PC-9 (cell line): ENCODE results near the gene NTM. TPM values are rescaled to one million over a fixed set of nuclear protein-coding genes. Genes with fewer than 3 reads are reported as not detected.

Source experiments
- BruUV-seq: library from RNA; stranded (reverse); fragments of 400-500 nt; replicated peaks from 2 replicates; lab custom pipeline; 2021; lab: Mats Ljungman, UMichigan
- CTCF ChIA-PET: fragments of 300-600 bp; sonication (Branson Sonifier 250); formaldehyde crosslinking; loops from one replicate; lab custom pipeline; 2022; ENCODE audit warnings: antibody characterized with exemption; lab: Charles Lee
- POLR2A ChIA-PET: fragments of 300-600 bp; sonication (Branson Sonifier 250); formaldehyde crosslinking; loops from one replicate; lab custom pipeline; 2022; ENCODE audit warnings: antibody characterized with exemption; ENCODE audit not compliant: unreplicated experiment; lab: Charles Lee
- DNase-seq, 2 experiments: peaks; one replicate each; pipeline versions ENCODE4 v3.0.0 to v3.0.0-alpha.2; 2015 to 2022; ENCODE audit warnings: mixed read lengths in 1 of 2
- H2AFZ ChIP-seq: fragments of 200-600 bp; sonication (generic); 2 replicates; pipeline ENCODE4 v1.8.1; 2017; ENCODE audit warnings: antibody characterized with exemption
- H3F3A ChIP-seq: fragments of 200-600 bp; sonication (generic); 2 replicates; pipeline ENCODE4 v1.8.1; 2017; ENCODE audit warnings: antibody characterized with exemption, mild to moderate bottlenecking, low read depth; ENCODE audit not compliant: insufficient read depth
- H3K27ac ChIP-seq: fragments of 200-600 bp; sonication (generic); 2 replicates; pipeline ENCODE4 v1.6.1; 2016; ENCODE audit warnings: mixed run types
- H3K27me3 ChIP-seq: fragments of 200-600 bp; sonication (generic); 2 replicates; pipeline ENCODE4 v1.6.1; 2016; ENCODE audit warnings: low read depth, mixed run types; ENCODE audit not compliant: insufficient read depth
- H3K36me3 ChIP-seq: fragments of 200-600 bp; sonication (generic); 2 replicates; pipeline ENCODE4 v1.6.1; 2016; ENCODE audit warnings: low read depth, mixed run types
- H3K4me1 ChIP-seq: fragments of 200-600 bp; sonication (generic); replicated peaks from 2 replicates; pipeline ENCODE4 v1.6.1; 2016; ENCODE audit warnings: mixed run types; ENCODE audit not compliant: insufficient read depth
- H3K4me2 ChIP-seq: fragments of 200-600 bp; sonication (generic); 2 replicates; pipeline ENCODE4 v1.6.1; 2017; ENCODE audit warnings: mixed run types
- H3K4me3 ChIP-seq: fragments of 200-600 bp; sonication (generic); 2 replicates; pipeline ENCODE4 v1.6.1; 2016; ENCODE audit warnings: mixed run types
- H3K79me2 ChIP-seq: fragments of 200-600 bp; sonication (generic); 2 replicates; pipeline ENCODE4 v1.6.1; 2017; ENCODE audit warnings: low read depth, mixed run types
- H3K9me2 ChIP-seq: fragments of 200-600 bp; sonication (generic); 2 replicates; pipeline ENCODE4 v1.8.1; 2017; ENCODE audit warnings: mild to moderate bottlenecking; ENCODE audit not compliant: insufficient read depth
- H3K9me3 ChIP-seq: fragments of 200-600 bp; sonication (generic); 2 replicates; pipeline ENCODE4 v1.8.1; 2016; ENCODE audit warnings: low read depth; ENCODE audit not compliant: insufficient read depth
- H4K20me1 ChIP-seq: fragments of 200-600 bp; sonication (generic); 2 replicates; pipeline ENCODE4 v1.8.1; 2017; ENCODE audit not compliant: insufficient read depth
- EZH2 ChIP-seq: fragments of 200-600 bp; sonication (generic); IDR thresholded peaks from 2 replicates; pipeline ENCODE4 v1.8.0; 2017; ENCODE audit warnings: antibody characterized with exemption, low read depth
- intact Hi-C: fragments of 100-400 bp; cut with micrococcal nuclease; formaldehyde crosslinking; loops from one replicate; pipeline ENCODE4 v1.10.0; 2022; ENCODE audit not compliant: unreplicated experiment
- total RNA-seq: library from RNA; stranded (reverse); gene quantifications from 2 replicates; pipeline ENCODE4 v1.2.3, GENCODE V29; 2021
- TF ChIP-seq, protein P1 (sequence below): fragments of 200-600 bp; sonication (generic); conservative IDR thresholded peaks from 2 replicates; pipeline ENCODE4 v1.6.1; 2017; ENCODE audit warnings: mixed run types, antibody characterized with exemption, mild to moderate bottlenecking, moderate library complexity

NTM gene
- total RNA-seq, 1 experiment from 2014 or later: not detected

DNA sequence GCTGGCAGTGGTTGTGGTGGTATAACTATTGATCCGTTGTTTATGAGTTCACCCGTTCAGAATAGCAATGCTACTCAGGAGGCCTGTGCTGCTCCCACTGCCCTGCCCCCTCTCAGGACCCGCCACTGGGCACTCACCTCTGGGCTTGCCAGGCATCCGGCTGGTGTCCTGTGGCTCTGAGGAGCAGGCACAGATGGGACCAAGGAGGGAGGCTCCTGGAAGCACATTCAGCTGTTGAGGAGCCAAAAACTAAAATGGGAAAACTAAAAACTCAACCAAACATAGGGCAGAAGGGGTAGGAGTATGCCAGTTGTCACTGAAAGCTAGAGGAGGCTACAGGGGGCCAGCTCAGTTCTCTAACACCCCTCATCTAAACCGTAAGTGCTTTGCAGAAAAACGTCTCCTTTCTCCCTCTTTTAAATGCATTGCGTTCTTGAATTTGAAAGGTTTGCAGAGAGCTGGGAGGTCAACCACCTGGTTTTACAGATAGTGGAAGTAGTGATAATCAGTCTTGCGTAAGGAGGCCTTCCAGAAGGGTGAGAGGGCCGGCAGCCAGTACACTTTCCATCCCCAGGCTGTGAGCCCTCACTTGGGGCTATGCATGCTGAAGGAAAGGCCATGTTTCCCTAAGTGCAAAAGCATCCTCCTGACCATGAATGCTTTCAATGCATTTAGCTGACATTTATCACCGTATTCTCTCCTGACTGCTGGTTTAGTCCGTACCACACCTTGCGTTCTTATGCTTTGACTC, 547.4 kb downstream of the NTM start:
- BruUV-seq: no TSS peak
- H3K4me2 ChIP-seq: no peak overlapping the region
- H3K27ac ChIP-seq: no peak overlapping the region
- H3K4me1 ChIP-seq: no peaks in the 10 kb centered on the region
- H3K36me3 ChIP-seq: no peaks in the 10 kb centered on the region
- no peaks in the 10 kb centered on the region for H3F3A ChIP-seq
- H3K9me2 ChIP-seq: no peaks in the 10 kb centered on the region
- H3K79me2 ChIP-seq: no peaks in the 10 kb centered on the region
- CTCF ChIA-PET: no interaction called here
- H3K9me3 ChIP-seq: no peaks in the 10 kb centered on the region
- H3K27me3 ChIP-seq: peaks cover 13% of the 10 kb centered on the region
- H3K4me3 ChIP-seq: no peak overlapping the region
- POLR2A ChIA-PET: no interaction called here
- TF ChIP-seq, protein P1, sequence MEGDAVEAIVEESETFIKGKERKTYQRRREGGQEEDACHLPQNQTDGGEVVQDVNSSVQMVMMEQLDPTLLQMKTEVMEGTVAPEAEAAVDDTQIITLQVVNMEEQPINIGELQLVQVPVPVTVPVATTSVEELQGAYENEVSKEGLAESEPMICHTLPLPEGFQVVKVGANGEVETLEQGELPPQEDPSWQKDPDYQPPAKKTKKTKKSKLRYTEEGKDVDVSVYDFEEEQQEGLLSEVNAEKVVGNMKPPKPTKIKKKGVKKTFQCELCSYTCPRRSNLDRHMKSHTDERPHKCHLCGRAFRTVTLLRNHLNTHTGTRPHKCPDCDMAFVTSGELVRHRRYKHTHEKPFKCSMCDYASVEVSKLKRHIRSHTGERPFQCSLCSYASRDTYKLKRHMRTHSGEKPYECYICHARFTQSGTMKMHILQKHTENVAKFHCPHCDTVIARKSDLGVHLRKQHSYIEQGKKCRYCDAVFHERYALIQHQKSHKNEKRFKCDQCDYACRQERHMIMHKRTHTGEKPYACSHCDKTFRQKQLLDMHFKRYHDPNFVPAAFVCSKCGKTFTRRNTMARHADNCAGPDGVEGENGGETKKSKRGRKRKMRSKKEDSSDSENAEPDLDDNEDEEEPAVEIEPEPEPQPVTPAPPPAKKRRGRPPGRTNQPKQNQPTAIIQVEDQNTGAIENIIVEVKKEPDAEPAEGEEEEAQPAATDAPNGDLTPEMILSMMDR: no peak
- no peak for TF ChIP-seq EZH2
- H4K20me1 ChIP-seq: no peaks in the 10 kb centered on the region
- intact Hi-C loops: no loop called here
- DNase-seq: no peak
- H2AFZ ChIP-seq: no peak overlapping the region

DNA sequence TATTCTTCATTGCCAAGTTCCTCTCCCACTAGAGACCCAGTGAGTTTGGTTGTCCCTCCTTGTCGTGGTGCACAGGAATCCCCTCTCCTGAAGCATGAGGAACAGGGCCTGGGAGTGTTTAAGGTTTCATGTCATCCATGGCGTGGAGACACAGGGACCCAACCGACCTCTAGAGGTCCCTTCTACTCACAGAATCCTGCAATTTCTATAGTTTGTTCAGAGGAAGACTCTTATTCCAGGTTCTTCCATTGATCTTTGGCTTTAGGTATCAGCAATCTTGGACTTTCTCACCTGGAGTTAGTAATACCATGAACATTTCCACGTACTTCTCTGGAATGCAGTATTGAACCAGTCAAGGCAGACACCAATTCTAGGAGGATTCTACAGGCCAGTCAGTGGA, 548.2 kb downstream of the NTM start:
- DNase-seq: no peak
- no peak overlapping the region for H3K4me3 ChIP-seq
- CTCF ChIA-PET: no interaction called here

DNA sequence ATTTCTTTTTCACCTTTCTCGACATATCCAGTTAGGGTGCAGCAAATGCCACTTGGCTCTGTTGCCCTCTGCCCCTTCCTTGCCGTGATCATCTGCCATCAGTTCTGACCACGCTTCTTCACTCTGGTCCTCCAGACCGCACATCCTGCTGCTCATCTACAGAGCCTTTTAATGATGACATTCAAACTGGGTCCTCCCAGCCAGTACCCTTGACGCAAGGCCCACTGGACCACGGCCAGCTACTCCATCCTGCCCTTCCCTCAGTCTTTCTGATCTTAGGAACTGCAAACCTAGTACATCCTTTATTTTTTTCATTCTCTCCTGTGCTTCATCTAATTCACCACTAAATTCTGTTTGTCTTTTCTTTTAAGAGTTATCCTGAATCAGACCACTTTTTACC, 551.8 kb downstream of the NTM start:
- ChIA-PET CTCF (no interaction called here), POLR2A (no interaction called here)
- Histone ChIP-seq H3K9me2 (no peaks in the 10 kb centered on the region), H4K20me1 (no peaks in the 10 kb centered on the region), H3K4me3 (no peak overlapping the region), H3F3A (no peaks in the 10 kb centered on the region), H2AFZ (no peak overlapping the region), H3K36me3 (no peaks in the 10 kb centered on the region), H3K27ac (no peak overlapping the region), H3K9me3 (no peaks in the 10 kb centered on the region), H3K4me1 (no peaks in the 10 kb centered on the region), H3K79me2 (no peaks in the 10 kb centered on the region), H3K27me3 (peaks cover 13% of the 10 kb centered on the region), H3K4me2 (no peak overlapping the region)
- no peak for DNase-seq
- intact Hi-C loops: no loop called here
- no TSS peak for BruUV-seq
- no peak for TF ChIP-seq EZH2
- TF ChIP-seq, protein P1: no peak

More for the DNA sequence above, 548.2 kb downstream of the NTM start:
- H3K27ac ChIP-seq: no peak overlapping the region
- H3K79me2 ChIP-seq: no peaks in the 10 kb centered on the region
- no peaks in the 10 kb centered on the region for H3K4me1 ChIP-seq
- no TSS peak for BruUV-seq
- POLR2A ChIA-PET: no interaction called here
- no peaks in the 10 kb centered on the region for H3F3A ChIP-seq
- H3K9me3 ChIP-seq: no peaks in the 10 kb centered on the region
- peaks cover 16% of the 10 kb centered on the region for H3K27me3 ChIP-seq
- no peak overlapping the region for H2AFZ ChIP-seq
- no peaks in the 10 kb centered on the region for H3K9me2 ChIP-seq
- TF ChIP-seq, protein P1: no peak
- TF ChIP-seq EZH2: no peak
- no peak overlapping the region for H3K4me2 ChIP-seq
- no peaks in the 10 kb centered on the region for H3K36me3 ChIP-seq
- intact Hi-C loops: no loop called here
- H4K20me1 ChIP-seq: no peaks in the 10 kb centered on the region
